Naive thymus-derived CD8-positive, alpha-beta T cell (primary cell): ENCODE measurements around the gene MAGIX. TPM values are rescaled to one million over a fixed set of nuclear protein-coding genes. Genes with fewer than 3 reads are reported as not detected.
"Not testable (repeated sequence)": the region's sequence is repeated elsewhere in the genome, so short reads cannot be mapped to it uniquely, and the experiment has no call there.

Experiments
- ATAC-seq, 2 donors: fragments of 150-1000 bp; cut with Tn5 transposase in 1 of 2; sonication (Bioruptor Pico), chemical (Tn5 transposase) in 1 of 2; 1 replicate in 1 of 2; 2 replicates in 1 of 2; pipeline ENCODE4 v1.10.0; 2021; ENCODE audit warnings: mild to moderate bottlenecking in 2 of 2, moderate library complexity in 2 of 2
- POLR2A ChIA-PET: fragments of 350-600 bp; sonication (Branson Sonifier 250); formaldehyde crosslinking; loops from one replicate; lab custom pipeline; 2021; ENCODE audit warnings: antibody characterized with exemption; lab: Charles Lee
- DNase-seq, 10 donors: peaks; one replicate each; pipeline versions ENCODE4 v3.0.0 to v3.0.0-alpha.2; 2020 to 2022
- H3K27ac Mint-ChIP-seq, 10 donors: one replicate each; pipeline ENCODE4 v1.8.0; 2020 to 2022; ENCODE audit warnings: mild to moderate bottlenecking in 10 of 10, mixed read lengths in 10 of 10, moderate library complexity in 4 of 10, inconsistent platforms in 1 of 10
- H3K27me3 Mint-ChIP-seq, 5 donors: one replicate each; pipeline ENCODE4 v1.8.0; 2021 to 2022; ENCODE audit warnings: mixed read lengths in 5 of 5
- H3K36me3 Mint-ChIP-seq, 3 donors: one replicate each; pipeline ENCODE4 v1.8.0; 2020 to 2022; ENCODE audit warnings: mixed read lengths in 3 of 3, mild to moderate bottlenecking in 2 of 3, inconsistent platforms in 1 of 3
- H3K4me1 Mint-ChIP-seq, 4 donors: one replicate each; pipeline ENCODE4 v1.8.0; 2021 to 2022; ENCODE audit warnings: mixed read lengths in 4 of 4
- H3K4me3 Mint-ChIP-seq, 10 donors: one replicate each; pipeline ENCODE4 v1.8.0; 2020 to 2022; ENCODE audit warnings: mild to moderate bottlenecking in 10 of 10, mixed read lengths in 10 of 10, moderate library complexity in 6 of 10, inconsistent platforms in 1 of 10
- H3K9me3 Mint-ChIP-seq, 9 donors: one replicate each; pipeline ENCODE4 v1.8.0; 2020 to 2022; ENCODE audit warnings: mixed read lengths in 9 of 9, mild to moderate bottlenecking in 3 of 9, inconsistent platforms in 1 of 9, moderate library complexity in 1 of 9
- polyA plus RNA-seq, 3 donors: library from polyadenylated mRNA; unstranded; fragments of 300-500 nt; fragmentation: Illumina TruSeq; gene quantifications; one replicate each; pipeline ENCODE4 v1.2.3, GENCODE V29; 2021
- total RNA-seq, 8 experiments: library from RNA in 2 of 8; stranded (reverse) in 2 of 8; gene quantifications; one replicate each; pipeline ENCODE4 v1.2.3 and lab custom pipeline; 2021 to 2026

Gene MAGIX
- total and polyA plus RNA-seq, 5 experiments from 2014 or later, result 0.52 to 1.2 (median 0.77) TPM

DNA sequence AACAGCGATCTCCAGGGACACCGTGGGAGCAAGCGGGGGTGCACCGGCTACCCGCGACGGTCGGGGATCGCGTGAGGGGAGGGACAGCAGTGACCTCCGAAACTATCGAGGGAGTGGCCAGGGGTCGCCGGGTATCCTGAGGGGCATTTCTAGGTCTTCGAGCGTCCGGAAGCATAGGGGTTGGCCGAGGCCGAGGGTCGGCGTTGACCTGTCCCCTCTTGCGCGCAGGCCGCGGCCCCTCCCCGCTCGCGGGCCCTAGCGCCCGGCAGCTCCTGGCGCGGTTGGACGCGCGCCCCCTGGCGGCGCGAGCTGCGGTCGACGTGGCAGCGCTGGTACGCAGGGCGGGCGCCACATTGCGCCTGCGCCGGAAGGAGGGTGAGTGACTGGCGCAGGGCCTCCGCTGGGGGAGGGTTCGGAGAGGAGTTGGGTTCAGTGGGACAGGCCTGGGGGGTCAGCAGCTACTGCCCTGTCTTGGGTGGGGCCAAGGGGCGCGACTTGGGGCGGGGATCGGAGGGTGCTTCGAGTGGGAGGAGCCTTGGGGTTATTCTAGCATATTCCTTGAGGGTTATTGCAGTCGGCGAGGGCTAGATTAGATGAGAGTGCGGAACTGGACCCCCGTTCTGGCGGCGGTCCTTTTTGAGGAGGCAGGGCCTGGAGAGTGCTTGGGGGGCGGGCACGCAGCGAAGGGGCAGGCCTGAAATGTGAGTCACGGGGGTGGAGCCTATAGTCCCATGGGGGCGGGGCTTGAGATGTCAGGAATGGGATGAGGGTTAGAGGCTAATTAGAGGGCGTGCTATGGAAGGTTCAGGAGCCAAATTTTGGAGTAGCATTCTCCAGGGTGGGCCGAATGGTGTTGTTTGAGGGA, 1.2 kb downstream of the MAGIX start:
- POLR2A ChIA-PET, result interaction anchor here (0.9 to 1.5 kb wide), 6 partner anchors 8 to 107 kb away, joined by 3 to 4 read pairs (median 3); partner anchors contain the start of genes GPKOW and WDR45
- Mint-ChIP-seq H3K4me1 (peaks cover 15 to 36% (median 27%) of the 10 kb centered on the region in 4 donors), H3K27ac (peak overlapping the region; percentile 80 to 94 (median 92)), H3K27me3 (no peaks in the 10 kb centered on the region), H3K9me3 (no peaks in the 10 kb centered on the region), H3K36me3 (no peaks in the 10 kb centered on the region), H3K4me3 (peak overlapping the region; percentile 77 to 86 (median 80))
- peak; percentile 63 to 66 for ATAC-seq
- DNase-seq, result peak; percentile 68 to 88 (median 78)

DNA sequence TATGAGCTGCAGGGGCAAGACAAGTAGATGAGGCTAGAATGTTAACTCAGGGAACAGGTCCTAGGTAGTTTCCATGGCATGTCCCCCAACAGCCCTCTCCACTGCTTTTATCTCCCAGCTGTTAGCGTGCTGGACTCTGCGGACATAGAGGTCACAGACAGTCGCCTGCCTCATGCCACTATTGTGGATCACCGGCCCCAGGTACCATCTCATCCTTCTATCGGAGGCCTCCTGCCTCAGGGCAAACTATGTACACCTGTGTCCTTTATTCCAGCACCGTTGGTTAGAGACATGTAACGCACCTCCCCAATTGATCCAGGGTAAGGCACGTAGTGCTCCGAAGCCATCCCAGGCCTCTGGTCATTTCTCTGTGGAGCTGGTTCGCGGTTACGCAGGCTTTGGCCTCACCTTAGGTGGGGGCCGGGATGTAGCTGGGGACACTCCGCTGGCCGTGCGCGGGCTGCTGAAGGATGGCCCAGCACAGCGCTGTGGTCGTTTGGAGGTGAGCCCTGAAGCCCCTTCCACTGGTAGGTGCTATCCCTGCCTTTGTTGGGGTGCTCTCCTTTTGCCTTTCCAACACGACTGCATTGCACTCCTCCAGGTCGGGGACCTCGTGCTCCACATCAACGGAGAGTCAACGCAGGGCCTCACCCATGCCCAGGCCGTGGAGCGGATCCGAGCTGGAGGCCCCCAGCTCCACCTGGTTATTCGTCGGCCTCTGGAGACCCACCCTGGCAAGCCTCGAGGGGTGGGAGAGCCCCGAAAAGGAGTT, 2.2 kb downstream of the MAGIX start:
- no peaks in the 10 kb centered on the region for H3K9me3 Mint-ChIP-seq
- peak overlapping the region in 9 of 10 donors; percentile 31 to 94 (median 92) for H3K27ac Mint-ChIP-seq
- POLR2A ChIA-PET, result interaction anchor here (0.6 to 1.5 kb wide), 5 partner anchors 9 to 454 kb away, joined by 3 read pairs; partner anchors contain the start of gene GPKOW
- DNase-seq (no peak), ATAC-seq (no peak)
- no peaks in the 10 kb centered on the region for H3K36me3 Mint-ChIP-seq
- H3K4me1 Mint-ChIP-seq, result peaks cover 15 to 36% (median 31%) of the 10 kb centered on the region in 4 donors
- H3K4me3 Mint-ChIP-seq, result peak overlapping the region; percentile 29 to 86 (median 80)
- H3K27me3 Mint-ChIP-seq, result no peaks in the 10 kb centered on the region

DNA sequence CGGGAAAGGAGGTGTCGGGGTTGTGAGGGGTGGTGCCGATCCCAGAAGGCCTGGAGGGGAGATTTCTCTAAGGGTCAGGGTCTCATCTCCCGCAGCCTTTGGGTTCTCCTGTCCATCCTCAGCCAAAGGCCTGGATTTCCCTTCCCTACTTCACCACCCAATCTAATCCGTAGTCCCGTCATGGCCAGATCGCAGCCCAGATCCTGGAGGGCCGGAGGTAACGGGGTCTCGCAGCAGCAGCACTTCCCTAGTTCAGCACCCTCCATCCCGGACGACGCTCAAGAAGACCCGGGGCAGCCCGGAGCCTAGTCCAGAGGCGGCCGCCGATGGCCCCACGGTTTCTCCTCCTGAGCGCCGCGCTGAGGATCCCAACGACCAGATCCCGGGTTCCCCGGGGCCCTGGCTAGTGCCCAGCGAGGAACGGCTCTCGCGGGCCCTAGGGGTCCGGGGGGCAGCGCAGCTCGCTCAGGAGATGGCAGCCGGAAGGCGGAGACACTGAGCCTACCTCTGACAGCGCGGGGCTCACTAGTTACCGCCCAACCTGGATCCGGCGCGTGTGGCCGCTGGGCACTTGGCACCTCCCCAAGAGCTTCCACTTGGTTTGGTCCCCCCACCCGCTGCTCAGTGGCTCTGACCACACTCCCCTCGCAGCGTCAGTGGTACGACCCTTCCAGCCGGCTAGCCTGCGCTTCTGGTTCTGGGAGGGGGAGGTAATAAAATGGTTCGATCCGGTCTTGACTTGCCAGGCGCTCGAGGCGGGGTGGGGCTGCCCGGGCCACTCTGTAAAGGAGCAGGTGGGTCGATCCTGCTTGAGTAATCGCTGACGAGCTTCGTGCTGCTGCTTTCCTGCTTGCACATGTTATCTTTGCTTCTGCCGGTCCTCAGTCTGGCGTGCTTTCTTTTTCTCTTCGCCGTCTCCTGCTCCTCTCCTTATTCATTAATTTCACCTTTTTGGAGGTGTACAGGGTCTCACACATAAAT, 3.6 kb downstream of the MAGIX start:
- H3K4me3 Mint-ChIP-seq, result peak overlapping the region; percentile 82 to 92 (median 86)
- peak overlapping the region; percentile 78 to 97 (median 94) for H3K27ac Mint-ChIP-seq
- H3K9me3 Mint-ChIP-seq, result no peaks in the 10 kb centered on the region
- peaks cover 15 to 36% (median 31%) of the 10 kb centered on the region in 4 donors for H3K4me1 Mint-ChIP-seq
- peak; percentile 60 to 77 for ATAC-seq
- POLR2A ChIA-PET, result interaction anchor here (0.7 to 2.3 kb wide), 8 partner anchors 11 to 713 kb away, joined by 3 to 21 read pairs (median 4); partner anchors contain the start of genes OTUD5, PPP1R3F, PRICKLE3 and USP27X
- peak; percentile 53 to 84 (median 66) for DNase-seq
- H3K36me3 Mint-ChIP-seq, result no peaks in the 10 kb centered on the region
- no peaks in the 10 kb centered on the region for H3K27me3 Mint-ChIP-seq

DNA sequence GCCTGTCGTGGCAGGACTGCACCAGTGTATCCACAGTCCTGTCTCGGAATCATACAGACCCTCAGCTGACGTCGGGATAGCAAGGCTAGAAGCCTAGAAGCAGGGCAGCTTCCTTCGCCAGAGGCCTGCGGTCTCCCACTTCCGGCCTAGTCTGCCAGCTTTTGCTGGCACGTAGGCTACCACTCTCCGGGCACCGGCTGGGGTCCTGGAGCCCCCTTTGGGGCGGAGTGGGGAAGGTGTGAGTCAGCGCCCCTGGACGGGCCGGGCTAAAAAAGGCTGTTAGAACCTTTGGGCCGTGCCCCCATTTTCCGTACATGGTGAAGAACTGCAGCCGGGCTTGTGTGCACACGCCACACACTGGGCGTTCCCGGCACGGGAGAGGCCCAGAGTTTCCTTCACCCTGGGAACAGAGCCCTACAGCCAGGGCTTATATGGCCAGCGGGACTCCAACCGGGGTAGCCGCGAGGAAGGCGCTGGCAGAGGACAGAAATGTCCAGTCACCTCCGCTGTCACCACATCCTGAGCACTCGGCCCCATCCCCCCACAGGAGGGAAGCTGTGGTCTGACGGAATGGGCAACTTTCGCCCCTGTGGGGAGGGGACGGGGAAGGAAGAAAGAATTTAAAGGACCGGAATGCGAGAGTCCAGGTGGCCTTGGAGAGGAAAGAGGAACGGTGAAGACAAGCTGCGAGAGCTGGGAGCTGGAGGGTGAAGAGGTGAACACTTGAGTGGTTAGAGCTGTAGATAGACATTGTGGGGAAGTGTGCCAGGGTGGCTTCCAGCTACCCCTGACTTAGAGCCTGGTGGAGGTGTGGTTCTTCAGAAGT, 4.6 kb downstream of the MAGIX start:
- H3K36me3 Mint-ChIP-seq, result no peaks in the 10 kb centered on the region
- POLR2A ChIA-PET, result interaction anchor here (0.6 to 2.3 kb wide), 8 partner anchors 12 to 712 kb away, joined by 3 to 21 read pairs (median 6); partner anchors contain the start of genes OTUD5, PPP1R3F, USP27X and WDR45
- no peaks in the 10 kb centered on the region for H3K9me3 Mint-ChIP-seq
- H3K27me3 Mint-ChIP-seq, result no peaks in the 10 kb centered on the region
- H3K27ac Mint-ChIP-seq, result peak overlapping the region; percentile 78 to 97 (median 94)
- peaks cover 15 to 36% (median 31%) of the 10 kb centered on the region in 4 donors for H3K4me1 Mint-ChIP-seq
- DNase-seq, result peak in 9 of 10 donors; percentile 17 to 76 (median 41)
- peak overlapping the region; percentile 82 to 92 (median 86) for H3K4me3 Mint-ChIP-seq
- ATAC-seq, result peak; percentile 26 to 42

DNA sequence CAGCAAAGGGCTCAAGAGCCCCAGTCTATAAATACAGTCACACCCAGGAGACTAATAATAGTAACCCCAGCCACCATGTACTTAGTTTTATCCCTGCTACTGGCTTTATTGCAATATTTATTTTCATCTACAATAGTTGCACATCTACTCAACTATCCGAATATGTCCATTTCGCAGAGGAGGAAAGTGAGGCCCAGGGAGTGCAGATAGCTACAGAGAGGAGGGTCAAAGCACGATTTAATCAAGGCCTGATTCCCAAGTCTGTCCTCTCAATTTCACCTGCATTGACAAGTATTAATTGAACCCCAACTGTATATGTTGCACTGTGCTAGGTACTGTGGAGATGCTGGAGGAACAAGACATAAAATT, 5.2 kb downstream of the MAGIX start:
- Mint-ChIP-seq H3K4me1 (peaks cover 15 to 37% (median 33%) of the 10 kb centered on the region in 4 donors), H3K9me3 (no peaks in the 10 kb centered on the region), H3K36me3 (no peaks in the 10 kb centered on the region), H3K4me3 (peak overlapping the region; percentile 81 to 92 (median 86)), H3K27ac (peak overlapping the region in 9 of 10 donors; percentile 80 to 97 (median 93)), H3K27me3 (no peaks in the 10 kb centered on the region)
- POLR2A ChIA-PET, result interaction anchor here (0.6 to 2.3 kb wide), 3 partner anchors 24 to 102 kb away, joined by 4 to 9 read pairs (median 6); partner anchors contain the start of gene PPP1R3F
- DNase-seq, result no peak
- no peak for ATAC-seq

DNA sequence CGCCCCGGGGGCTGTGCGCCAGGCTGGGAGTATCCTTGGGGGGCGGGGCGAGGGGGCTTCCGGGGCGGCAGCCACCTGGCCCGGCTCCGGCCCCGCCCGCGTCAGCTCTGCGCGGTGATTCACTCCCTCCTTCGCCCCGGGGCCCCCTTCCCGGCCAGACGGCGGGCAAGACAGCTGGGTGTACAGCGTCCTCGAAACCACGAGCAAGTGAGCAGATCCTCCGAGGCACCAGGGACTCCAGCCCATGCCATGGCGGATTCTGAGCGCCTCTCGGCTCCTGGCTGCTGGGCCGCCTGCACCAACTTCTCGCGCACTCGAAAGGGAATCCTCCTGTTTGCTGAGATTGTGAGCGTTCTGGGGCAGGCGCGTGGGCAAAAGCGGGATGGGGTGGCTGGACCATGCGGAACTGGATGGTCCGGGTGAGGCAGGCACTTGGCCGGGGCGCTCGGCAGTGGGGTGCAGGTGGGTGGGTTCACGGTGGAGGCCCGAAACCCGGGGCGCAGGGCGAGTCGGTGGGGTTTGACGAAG, 9.3 kb downstream of the MAGIX start, which contains the start of gene PLP2:
TSS of gene PLP2 (plus strand) at position 147 of the 528 bp plus-strand sequence. CDS start at position 250, 103 bp downstream.
- peak; percentile 44 to 53 for ATAC-seq
- peak within 1 kb of the TSS; percentile 34 to 93 (median 87) for H3K27ac Mint-ChIP-seq
- POLR2A ChIA-PET, result interaction anchor here (0.7 to 1.7 kb wide), 4 partner anchors 7 to 13 kb away, joined by 4 to 5 read pairs (median 4); no protein-coding TSS in a partner anchor
- peak within 1 kb of the TSS; percentile 82 to 93 (median 86) for H3K4me3 Mint-ChIP-seq
- peaks cover 0 to 2% (median 0%) of the 10 kb centered on the region in 9 donors for H3K9me3 Mint-ChIP-seq
- DNase-seq, result peak in 8 of 10 donors; percentile 31 to 60 (median 45)
- peaks cover 0 to 25% (median 0%) of the 10 kb centered on the region in 3 donors for H3K36me3 Mint-ChIP-seq
- peaks cover 11 to 40% (median 28%) of the 10 kb centered on the region in 4 donors for H3K4me1 Mint-ChIP-seq
- H3K27me3 Mint-ChIP-seq, result no peaks in the 10 kb centered on the region

DNA sequence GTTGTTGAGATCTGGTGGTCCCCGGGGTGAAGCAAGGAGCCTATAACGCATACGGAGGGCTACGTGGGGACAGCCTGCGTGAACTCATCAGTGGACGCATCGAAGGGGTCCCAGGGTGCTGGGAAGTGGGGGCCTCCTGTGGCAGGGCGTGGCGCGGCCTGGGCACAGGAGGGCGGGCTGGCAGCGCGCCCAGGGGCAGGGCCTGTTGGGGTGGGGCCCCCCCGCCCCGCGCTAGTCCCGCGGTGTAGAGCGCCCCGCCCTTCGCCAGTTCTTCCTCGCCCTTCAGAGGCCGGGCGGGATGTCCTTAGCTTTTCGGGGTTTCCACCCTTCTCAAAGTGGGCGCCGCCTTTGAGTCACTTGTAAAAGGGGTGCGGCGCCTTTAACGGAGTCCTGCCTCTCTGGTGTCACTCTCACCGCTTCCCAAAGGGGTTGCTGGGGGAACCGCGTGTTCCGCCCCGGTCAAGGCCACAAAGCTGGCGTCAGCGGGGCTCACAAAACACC, 9.8 kb downstream of the MAGIX start:
- Mint-ChIP-seq H3K27me3 (no peaks in the 10 kb centered on the region), H3K9me3 (peaks cover 0 to 2% (median 0%) of the 10 kb centered on the region in 9 donors), H3K4me3 (peak overlapping the region; percentile 82 to 93 (median 86)), H3K27ac (peak overlapping the region; percentile 34 to 93 (median 87)), H3K4me1 (peaks cover 10 to 40% (median 25%) of the 10 kb centered on the region in 4 donors), H3K36me3 (peaks cover 0 to 25% (median 0%) of the 10 kb centered on the region in 3 donors)
- POLR2A ChIA-PET, result interaction anchor here (1.0 to 1.7 kb wide), 3 partner anchors 9 to 13 kb away, joined by 4 to 5 read pairs (median 4); no protein-coding TSS in a partner anchor
- peak; percentile 22 to 69 (median 41) for DNase-seq
- ATAC-seq, result peak; percentile 69 to 71

DNA sequence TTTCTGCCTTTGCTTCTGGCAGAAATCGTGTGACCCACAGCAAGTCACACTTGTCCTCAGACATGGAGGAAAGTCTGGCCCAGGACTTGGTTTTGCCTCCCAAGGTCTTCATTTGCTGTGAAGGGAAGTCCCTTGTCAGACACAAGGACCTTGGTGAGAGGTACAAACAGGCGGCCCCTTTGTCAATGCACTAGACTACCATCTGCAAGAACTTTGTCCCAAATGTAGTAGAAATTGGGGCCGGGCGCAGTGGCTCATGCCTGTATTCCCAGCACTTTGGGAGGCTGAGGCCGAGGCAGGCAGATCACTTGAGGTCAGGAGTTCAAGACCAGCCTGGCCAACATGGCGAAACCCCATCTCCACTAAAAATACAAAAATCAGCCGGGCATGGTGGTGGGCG, 11.0 kb downstream of the MAGIX start:
- H3K27me3 Mint-ChIP-seq, DNase-seq, H3K9me3 Mint-ChIP-seq, ATAC-seq: not testable (repeated sequence)
- Mint-ChIP-seq H3K4me3 (peak overlapping the region in 6 of 10 donors; percentile 84 to 93 (median 88)), H3K36me3 (peaks cover 0 to 26% (median 0%) of the 10 kb centered on the region in 3 donors), H3K27ac (peak overlapping the region in 2 of 10 donors; percentile 68 to 85), H3K4me1 (peaks cover 9 to 34% (median 21%) of the 10 kb centered on the region in 4 donors)
- POLR2A ChIA-PET, result interaction anchor here (1.7 kb wide), 1 partner anchor 12 kb away, joined by 5 read pairs; no protein-coding TSS in a partner anchor

DNA sequence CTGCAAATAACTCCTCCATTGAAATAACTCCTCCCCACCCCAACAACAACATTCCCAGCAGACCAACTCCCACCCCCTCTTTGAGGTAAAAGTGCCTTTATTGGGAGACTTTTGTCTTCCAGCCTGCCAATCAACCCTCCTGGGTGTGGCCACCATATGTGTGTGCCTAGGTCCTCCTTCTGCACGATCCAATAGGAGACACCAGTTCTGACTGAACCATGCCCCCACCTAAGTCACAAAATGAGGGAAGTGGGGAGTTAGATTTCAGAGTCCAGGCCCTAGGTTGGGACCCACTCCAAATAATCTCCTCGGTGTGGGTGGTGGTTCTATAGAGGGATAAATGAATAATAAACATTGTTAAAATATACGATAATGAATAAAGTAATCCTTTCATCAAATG, 12.2 kb downstream of the MAGIX start:
- Mint-ChIP-seq H3K4me3 (peak overlapping the region in 1 of 10 donors; percentile 18), H3K27ac (peak overlapping the region in 3 of 10 donors; percentile 18 to 63 (median 29)), H3K4me1 (peaks cover 9 to 29% (median 19%) of the 10 kb centered on the region in 4 donors), H3K9me3 (peaks cover 0 to 2% (median 0%) of the 10 kb centered on the region in 9 donors), H3K36me3 (peaks cover 0 to 34% (median 0%) of the 10 kb centered on the region in 3 donors), H3K27me3 (no peaks in the 10 kb centered on the region)
- no peak for DNase-seq
- POLR2A ChIA-PET, result interaction anchor here (0.6 kb wide), 1 partner anchor 18 kb away, joined by 8 read pairs; no protein-coding TSS in a partner anchor
- no peak for ATAC-seq
